Upper lobe of left lung (tissue), 4 donors: ENCODE results near the gene TCEA2.

ENCODE experiments used
- POLR2A ChIP-seq, 4 donors: fragments of 450-650 bp; IDR thresholded peaks; one replicate each; pipeline ENCODE4 v1.5.1; 2016 to 2017; ENCODE audit warnings: antibody characterized with exemption in 4 of 4, mild to moderate bottlenecking in 2 of 4
- POLR2AphosphoS5 ChIP-seq, 2 donors: sonication (generic); formaldehyde crosslinking; IDR thresholded peaks; one replicate each; pipeline ENCODE4 v1.5.1; 2017; ENCODE audit warnings: antibody characterized with exemption in 2 of 2

GRCh38 chr20:64121586-64121985, 58.6 kb downstream of the TCEA2 start:
- no peak for TF ChIP-seq POLR2A (IDR thresholded peaks at IDR 0.05)
- no peak for TF ChIP-seq POLR2AphosphoS5 (IDR thresholded peaks at IDR 0.05)
